Measurements from ENCODE around the gene KCNMA1.

- TF ChIP-seq CTCF (IDR thresholded peaks at IDR 0.05 in 4 of 5, conservative IDR thresholded peaks at IDR 0.05 in 1 of 5) (no peak), POLR2A (IDR thresholded peaks at IDR 0.05) (no peak)
These were observed 617.1 kb downstream of the KCNMA1 start for GRCh38 chr10:77020426-77021040.
